Stromal cell of bone marrow (primary cell): ENCODE measurements around the gene AURKA.
"Not testable (repeated sequence)": the region's sequence is repeated elsewhere in the genome, so short reads cannot be mapped to it uniquely, and the experiment has no call there.

ENCODE experiments used
- DNase-seq: peaks from one replicate; pipeline ENCODE4 v3.0.0-alpha.2; 2012; ENCODE audit warnings: low read depth

Gene AURKA

DNA sequence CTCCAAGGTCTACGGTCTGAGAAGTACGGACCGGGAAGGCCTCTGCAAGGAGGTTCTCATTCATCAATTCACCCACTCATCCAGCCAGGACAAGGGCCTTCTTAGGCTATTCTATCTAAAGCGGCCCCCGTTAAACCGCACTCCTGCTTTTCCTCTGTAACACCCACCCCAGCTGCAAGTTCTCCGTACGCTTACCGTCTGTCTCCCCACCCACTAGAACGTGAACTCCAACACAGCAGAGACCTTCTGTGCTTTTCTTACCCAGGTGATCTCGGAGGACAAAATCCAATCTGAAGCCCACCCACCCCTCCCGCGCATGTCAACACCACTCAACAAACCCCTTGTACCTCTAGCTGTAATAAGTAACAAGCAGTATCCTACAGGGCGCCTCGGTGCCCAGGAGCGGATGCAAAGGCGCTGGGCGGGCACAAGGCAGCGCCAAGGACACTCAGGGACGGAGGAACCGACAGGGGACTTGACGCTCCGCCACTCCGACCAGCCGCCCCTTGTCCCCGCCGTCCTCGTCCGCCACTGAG, 351 bp downstream of the AURKA start:
- DNase-seq, result no peak

DNA sequence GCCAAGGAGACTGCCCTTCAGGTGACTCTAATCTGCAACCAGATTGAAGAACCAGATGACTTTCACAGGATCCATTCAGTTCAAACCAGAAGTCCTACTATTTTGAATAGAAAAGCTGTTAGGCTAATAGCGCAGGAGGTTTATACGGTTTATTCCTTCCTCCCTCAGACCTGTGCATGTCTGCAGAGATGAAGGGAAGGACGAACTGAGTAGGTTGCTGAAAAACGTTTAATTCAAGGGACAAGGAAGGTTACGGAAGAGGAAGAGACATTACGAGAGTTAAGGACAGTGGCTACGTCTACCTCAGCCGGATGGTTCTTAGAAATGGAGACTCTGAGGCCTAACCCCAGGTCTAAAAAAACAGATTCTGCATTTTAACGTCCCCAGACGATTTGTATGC, 978 bp downstream of the AURKA start:
- no peak for DNase-seq

- DNase-seq, result not testable (repeated sequence)
Observed at GRCh38 chr20:56390396-56390795, 1.6 kb downstream of the AURKA start.

- no peak for DNase-seq
Observed at GRCh38 chr20:56389807-56390206, 2.2 kb downstream of the AURKA start.

GRCh38 chr20:56388882-56389281, 3.1 kb downstream of the AURKA start:
- DNase-seq, result no peak

DNA sequence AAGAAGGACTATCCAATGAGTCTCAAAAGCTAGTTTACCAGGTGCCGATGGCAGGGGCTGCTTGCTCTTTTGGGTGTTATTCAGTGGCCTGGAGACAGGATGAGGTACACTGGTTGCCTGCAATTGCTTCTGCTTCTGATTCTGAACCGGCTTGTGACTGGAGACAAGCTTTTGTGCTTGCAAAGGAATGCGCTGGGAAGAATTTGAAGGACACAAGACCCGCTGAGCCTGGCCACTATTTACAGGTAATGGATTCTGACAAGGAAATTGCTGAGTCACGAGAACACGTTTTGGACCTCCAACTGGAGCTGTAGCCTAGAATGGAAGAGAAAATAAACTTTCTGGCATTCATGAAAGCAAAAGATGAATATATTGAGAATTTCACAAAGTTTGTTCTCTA, 5.8 kb downstream of the AURKA start:
- DNase-seq, result no peak

DNA sequence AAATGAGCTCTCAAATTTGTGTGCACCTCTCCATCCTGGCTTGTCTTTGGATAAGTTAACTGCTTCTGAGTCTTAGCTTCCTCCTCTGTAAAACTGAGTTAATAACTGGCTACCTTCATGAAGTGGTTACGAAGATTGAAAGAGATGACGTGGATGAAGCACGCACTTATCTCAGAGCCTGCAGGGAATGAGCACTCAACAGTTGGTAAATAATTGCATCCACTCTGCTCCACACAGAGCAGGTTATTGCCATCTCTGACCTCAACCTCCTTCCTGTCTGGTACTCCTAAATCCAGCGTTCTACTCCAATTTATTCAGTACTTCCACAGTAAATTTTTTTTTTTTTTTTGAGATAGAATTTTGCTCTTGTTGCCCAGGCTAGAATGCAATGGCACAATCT, 6.9 kb downstream of the AURKA start:
- no peak for DNase-seq

DNA sequence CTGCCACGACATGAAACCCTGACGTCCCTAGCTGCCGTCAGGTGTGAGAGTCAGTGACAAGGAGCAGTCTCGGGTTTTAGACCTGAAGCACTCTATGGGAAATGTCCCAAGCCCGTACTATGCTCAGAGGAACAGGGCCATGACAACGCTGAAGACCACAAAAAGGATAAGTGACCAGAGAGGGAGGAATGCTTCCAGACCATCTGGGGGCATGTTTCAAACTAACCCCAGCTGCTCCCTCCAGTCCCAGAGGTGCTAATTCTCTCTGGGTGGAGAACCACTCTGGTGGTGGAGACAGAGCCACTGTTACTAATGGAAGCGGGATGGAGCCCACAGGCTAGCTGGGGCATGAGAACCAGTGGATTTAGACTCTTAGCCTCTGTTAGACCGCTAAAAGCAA, 8.7 kb downstream of the AURKA start:
- no peak for DNase-seq

- no peak for DNase-seq
Observed at GRCh38 chr20:56382696-56383095, 9.3 kb downstream of the AURKA start.

- DNase-seq, result no peak
Observed at GRCh38 chr20:56381501-56381900, 10.5 kb downstream of the AURKA start.

- DNase-seq, result no peak
Observed at GRCh38 chr20:56380375-56380774, 11.6 kb downstream of the AURKA start.

- no peak for DNase-seq
Observed at GRCh38 chr20:56378386-56378785, 13.6 kb downstream of the AURKA start.

GRCh38 chr20:56376331-56376730, 15.7 kb downstream of the AURKA start:
- no peak for DNase-seq

DNA sequence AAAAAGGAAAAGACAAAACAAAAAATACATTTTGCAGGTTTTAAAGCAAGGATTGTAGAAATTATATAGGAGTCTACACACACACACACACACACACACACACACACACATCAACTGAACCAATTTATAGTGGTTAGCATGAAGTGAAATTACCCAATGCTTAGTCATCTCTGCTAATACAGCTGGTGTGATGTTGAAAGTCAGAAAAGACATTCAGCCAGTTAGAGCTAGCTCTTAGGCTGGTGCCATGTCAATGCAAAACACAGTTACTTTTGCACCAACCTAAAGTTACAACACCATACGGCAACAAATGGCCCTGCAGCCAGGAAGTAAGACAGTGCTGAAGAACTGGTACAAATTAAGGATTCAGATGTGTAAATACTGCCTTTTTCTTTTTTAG, 18.1 kb downstream of the AURKA start:
- DNase-seq, result peak; percentile 82

GRCh38 chr20:56372850-56373249, 19.2 kb downstream of the AURKA start:
- no peak for DNase-seq

- no peak for DNase-seq
Observed at GRCh38 chr20:56371977-56372376, 20.0 kb downstream of the AURKA start.

- DNase-seq, result no peak
Observed at GRCh38 chr20:56369179-56369578, 22.8 kb downstream of the AURKA start.

DNA sequence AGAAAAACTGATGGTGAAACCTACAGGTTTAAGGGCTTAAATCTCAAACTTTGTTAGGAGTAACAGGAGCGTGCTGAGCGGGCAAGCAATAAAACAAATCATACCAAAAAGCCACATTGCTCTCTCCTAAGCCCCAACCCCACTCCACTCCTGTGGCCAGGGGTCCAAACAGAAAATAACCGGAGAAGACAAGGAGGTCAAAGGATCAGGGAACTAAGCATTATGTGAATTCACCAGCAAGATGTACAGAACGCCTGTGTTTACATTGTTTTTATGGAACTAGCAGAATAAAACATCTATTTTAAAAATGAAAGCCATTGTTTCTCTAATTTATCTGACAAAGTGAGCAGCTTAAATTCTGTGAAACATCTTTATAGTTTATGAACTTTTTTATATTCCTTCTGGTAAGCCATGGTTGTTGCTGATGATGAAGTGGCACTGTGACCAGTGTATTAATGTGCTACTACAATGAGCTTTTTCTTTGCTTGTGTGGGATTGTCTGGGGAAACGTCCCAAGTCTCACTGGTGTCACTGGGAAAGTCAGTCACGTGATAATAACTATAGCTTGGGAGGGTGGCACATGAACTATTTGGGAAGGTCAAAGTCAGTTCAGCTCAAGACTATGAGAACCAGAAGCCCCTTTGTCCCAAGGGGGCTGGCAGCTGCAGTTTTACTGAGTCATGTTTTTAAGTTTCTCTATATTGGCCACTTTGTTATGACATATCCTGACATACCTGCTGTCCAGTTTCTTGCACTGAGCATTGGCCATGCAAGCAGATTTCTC, 23.5 kb downstream of the AURKA start:
- DNase-seq, result no peak

GRCh38 chr20:56363491-56363890, 28.5 kb downstream of the AURKA start:
- DNase-seq, result no peak

- DNase-seq, result no peak
Observed at GRCh38 chr20:56362833-56363413, 29.1 kb downstream of the AURKA start.

DNA sequence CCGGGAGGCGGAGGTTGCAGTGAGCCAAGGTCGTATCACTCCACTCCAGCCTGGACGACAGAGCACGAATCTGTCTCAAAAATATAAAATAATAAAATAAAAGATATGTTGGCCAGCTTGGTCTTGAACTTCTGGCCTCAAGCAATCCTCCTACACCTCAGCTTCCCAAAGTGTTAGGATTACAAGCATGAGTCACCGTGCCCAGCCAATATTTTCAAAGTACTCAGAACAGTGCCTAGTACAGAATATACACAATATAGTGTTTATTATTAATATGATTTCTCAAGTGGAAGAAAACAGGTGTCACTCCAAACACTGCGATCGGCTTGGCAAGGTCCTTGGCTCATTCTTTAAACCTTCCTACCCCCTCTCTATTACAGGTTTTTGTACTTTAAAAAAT, 30.1 kb downstream of the AURKA start:
- DNase-seq, result no peak

DNA sequence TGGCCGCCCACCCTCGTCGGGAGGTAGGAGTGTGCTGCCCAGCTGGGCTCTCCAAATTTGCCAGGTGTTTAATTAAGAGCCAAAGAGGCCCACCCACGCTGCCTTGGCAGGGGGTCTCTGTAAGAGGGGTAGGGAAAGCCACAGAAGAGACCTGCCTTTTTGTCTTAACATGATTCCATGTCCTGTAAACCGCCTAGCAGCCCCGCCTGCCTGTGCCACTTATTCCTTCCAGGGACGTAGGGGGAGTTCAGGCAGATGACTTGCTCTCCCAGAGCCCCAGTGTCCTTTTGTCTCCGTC, 31.2 kb downstream of the AURKA start:
- DNase-seq, result no peak

GRCh38 chr20:56360133-56360907, 31.7 kb downstream of the AURKA start:
- no peak for DNase-seq
